Stimulated activated naive CD8-positive, alpha-beta T cell treated with anti-CD3 and anti-CD28 coated beads, Interleukin-15, Interleukin-2, amounts not matched to agents 100 U/mL and 50 U/mL, for 24 hours (primary cell): ENCODE data around the gene KLF15.

Experiments
- ATAC-seq: fragments of 150-1000 bp; cut with Tn5 transposase; one replicate; pipeline ENCODE4 v1.10.0; 2021
- DNase-seq: peaks from one replicate; pipeline ENCODE4 v3.0.0; 2021

Gene KLF15

DNA sequence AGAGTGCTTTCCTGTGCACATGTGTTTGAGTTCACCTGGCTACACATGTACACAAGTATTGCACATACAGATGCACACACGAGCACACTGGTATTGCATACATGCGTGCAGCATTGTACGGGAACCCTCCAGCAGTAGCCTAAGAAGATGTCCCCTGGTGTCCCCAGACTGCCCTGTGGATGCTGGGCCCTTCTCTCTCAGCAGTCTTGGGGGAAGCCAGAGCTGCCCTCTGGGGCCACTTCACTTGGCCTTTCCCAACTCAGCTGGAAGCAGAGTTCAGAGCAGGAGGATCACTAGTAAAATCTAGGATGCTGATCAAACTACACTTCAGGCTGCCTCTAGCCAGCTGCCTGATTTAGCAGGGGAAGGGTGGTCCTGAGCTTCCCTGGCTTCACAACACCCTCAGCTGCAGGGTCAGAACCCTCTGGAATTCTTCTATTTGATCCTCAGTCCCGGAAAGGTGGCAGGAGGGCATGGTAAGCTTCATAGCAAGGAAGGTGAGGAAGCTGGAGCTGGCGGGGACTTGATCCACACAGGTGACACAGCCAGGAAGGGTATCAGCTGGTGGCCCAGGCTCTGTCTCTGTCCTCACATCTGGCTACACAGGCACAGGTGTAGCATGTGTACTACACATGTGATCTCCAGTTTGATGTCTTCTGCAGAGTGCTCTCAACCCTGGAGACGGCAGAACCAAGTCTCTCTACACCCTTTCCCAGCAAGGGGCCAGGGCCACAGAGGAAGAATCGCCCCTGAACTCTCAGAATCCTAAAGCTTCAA is 36.5 kb downstream of the KLF15 start:
- DNase-seq: no peak
- no peak for ATAC-seq

DNA sequence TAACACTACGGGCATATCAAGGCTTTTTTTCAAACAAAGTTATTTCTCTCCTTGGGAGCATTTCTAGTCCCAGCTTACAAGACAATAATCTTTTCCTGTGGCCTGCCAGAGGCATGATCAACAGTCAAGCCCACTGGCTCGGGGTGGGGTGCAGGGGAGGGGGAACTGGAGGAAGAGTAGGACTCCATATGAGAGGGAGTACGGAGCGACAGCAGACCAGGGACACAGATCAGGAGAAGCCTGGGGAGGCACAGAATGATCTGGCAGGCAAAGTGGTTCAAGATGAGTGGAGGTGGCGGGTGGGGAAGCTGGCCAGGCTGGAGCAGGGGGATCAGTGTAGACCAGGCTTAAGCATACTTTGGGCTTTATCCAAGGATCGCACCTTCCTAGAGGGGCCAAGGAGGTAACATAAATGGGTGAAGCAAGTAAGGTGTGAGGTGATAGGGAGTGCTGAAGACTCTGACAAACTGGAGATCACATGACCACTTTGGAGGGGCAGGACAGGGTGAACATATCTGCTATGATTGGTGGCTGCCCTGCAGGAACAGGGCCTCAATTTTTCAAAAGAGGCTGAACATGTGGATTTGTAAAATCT is 37.4 kb downstream of the KLF15 start:
- ATAC-seq: no peak

DNA sequence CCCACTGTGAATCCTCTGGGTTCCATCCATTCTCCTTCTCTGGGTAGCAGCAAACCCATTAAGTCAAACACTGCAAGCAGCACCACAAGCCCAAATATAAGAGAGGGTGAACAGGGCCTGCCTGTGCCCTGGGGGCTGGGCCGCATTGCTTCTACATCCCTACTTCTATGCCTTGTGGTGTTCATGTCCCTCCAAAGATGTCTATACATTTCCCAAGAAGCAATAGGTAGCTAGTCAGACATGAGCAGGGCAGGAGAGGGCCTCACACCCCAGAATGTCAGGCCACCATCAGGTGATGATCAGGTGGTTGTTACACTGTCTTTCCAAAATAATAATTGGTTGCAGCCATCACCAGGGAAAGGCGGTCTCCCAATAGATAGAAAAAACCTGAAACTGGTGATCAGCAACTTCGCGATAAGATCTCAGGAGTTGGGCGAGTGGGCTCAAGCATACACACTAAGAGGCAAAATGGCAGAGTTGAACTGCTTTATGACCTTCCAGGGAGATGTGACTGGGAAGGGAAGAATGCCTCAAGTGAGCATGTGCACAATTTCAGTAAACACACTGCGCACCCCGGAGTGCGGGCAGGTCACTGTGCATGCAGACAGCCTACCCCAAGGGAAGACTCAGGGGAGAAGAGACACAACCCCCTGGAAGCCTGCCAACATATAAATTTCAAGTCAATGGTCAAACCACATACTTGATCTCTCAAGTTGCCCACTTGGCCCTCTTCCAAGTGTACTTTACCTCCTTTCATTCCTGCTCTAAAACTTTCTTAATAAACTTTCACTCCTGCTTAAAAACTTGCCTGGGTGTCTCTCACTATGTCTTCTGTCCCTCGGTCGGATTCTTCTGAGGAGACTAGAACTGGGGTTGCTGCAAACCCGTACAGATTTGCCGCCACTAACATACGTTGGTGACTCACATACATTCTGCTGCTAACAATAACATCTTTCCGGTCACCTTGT is 39.9 kb downstream of the KLF15 start:
- ATAC-seq (no peak), DNase-seq (no peak)

More for the DNA sequence above, 37.4 kb downstream of the KLF15 start:
- DNase-seq: no peak

- DNase-seq (no peak), ATAC-seq (no peak)
Measured at GRCh38 chr3:126316501-126316939, 40.7 kb downstream of the KLF15 start.

DNA sequence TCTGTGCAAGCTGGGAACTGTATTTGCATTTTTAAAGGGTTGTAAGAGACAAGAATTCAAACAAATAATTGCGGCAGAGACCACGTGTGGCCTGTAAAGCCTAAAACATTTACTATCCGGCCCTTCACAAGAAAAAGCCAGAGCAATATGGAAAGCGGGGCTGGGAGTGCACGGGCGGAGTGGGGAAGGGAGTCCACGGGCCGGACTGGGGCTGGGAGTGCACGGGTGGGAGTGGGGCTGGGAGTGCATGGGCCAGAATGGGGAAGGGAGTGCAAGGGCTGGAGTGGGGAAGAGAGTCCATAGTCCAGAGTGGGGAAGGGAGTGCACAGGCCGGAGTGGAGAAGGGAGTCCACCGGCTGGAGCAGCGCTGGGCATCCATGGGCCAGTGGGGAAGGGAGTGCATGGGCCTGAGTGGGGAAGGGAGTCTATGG is 41.2 kb downstream of the KLF15 start:
- DNase-seq (no peak), ATAC-seq (peak; percentile 7)

GRCh38 chr3:126314790-126315658 is 42.2 kb downstream of the KLF15 start:
- DNase-seq (no peak), ATAC-seq (no peak)

- ATAC-seq: no peak
Measured at GRCh38 chr3:126314305-126314789, 42.9 kb downstream of the KLF15 start.

DNA sequence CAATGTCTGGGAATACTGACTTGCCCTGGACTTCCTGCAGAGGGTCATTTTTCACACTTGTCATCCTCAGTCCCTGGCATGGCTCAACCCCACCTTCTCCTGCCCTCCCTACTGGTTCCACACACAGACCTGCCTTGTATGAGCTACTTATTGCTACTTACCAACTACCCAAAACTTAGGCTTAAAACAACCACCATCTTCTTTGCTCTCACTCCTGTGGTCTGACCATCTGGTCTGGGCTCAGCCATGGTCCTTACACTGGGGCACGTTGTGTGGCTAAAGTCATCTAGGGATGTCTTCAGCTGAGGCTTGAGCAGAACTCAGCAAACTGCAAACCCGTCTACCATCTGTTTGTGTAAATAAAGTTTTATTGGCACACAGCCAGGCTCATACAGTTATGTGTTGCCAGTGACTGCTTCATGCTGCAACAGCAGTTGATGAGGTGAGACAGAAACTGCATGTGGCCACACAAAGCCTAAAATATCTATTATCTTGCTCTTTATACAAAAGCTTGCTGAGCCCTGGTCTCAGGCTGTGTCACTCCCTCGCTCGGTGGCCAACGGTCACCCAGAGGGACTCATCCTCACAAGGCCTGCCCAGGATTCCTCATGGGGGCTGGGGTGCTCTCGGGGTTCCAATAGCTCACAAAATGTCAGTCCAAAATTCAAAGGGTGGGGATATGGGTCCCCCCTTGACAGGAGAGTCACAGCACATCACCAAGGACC is 43.5 kb downstream of the KLF15 start:
- ATAC-seq: no peak
- no peak for DNase-seq

More at GRCh38 chr3:126314305-126314789, 42.9 kb downstream of the KLF15 start:
- DNase-seq: no peak

DNA sequence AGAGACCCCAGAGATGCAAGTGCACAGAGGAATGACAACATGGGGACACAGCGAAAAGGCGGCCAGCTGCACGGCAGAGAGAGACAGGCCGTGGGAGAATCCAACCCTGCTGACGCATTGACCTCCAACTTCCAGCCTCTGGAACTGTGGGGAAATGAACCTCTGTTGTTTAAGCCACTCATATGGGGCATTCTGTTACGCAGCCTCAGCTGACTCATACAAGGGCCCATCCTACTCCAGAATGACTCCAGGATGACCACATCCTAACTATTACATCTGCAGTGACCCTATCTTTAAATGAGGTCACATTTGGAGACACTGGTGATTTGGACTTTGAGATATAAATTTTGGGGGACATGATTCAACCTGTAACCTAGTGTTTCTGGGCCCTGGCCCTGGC is 44.0 kb downstream of the KLF15 start:
- ATAC-seq: no peak
- no peak for DNase-seq

- no peak for DNase-seq
- no peak for ATAC-seq
Measured at GRCh38 chr3:126312341-126312740, 44.9 kb downstream of the KLF15 start.

GRCh38 chr3:126311338-126311978 is 45.8 kb downstream of the KLF15 start:
- DNase-seq: no peak
- no peak for ATAC-seq

DNA sequence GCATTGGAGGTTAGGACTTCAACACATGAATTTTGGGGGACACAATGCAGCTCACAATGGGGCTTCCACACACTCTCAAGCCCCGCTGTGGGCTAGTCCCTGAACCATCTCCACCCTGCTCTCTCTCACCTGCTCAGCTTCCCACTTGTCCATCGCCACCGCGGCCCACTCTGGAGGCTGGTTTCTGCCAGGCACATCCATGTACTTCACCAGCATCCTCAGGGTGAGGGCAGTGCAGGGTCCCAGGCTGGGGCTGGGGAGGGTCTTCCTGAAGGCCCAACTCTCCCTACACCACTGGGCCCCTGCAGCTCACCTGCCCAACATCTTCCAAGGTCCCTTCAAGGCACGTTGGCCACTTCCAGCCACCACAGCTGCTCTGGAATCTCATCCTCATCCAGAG is 46.4 kb downstream of the KLF15 start:
- ATAC-seq (no peak), DNase-seq (no peak)

DNA sequence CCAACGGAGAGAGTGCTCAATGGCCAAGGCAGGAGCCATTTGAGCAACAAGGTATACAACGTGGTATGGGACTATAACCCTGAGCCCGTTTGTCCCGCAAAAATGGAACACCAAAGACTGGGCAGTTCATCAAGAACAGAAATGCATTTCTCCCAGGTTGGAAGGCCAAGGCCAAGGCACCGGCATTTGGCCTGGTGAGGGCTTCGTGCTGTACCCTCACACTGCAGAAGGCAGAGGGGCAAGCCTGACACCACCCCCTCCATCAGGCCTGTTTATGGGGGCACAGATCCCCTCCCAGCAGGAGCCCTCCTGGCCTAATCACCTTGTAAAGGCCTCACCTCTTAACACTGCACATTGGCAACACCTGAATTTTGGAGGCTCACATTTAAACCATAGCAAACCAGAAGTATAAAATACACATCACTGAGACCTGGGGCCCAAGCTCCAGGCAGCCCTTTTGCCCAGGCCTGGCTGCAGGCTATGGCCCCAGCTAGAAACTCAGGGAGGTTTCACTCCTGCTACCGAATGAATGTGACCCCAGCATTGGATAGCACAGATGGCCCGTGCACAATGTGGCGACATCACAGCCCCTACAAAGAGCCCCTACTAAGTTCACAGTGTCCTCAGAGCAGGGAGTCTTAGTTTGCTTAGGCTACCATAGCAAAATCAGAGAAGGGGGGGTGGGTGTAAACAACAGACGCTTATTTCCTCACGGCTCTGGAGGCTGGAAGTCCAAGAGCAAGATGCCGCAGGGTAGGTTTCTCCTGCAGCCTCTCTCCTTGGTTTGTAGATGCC is 47.1 kb downstream of the KLF15 start:
- ATAC-seq (no peak), DNase-seq (no peak)

DNA sequence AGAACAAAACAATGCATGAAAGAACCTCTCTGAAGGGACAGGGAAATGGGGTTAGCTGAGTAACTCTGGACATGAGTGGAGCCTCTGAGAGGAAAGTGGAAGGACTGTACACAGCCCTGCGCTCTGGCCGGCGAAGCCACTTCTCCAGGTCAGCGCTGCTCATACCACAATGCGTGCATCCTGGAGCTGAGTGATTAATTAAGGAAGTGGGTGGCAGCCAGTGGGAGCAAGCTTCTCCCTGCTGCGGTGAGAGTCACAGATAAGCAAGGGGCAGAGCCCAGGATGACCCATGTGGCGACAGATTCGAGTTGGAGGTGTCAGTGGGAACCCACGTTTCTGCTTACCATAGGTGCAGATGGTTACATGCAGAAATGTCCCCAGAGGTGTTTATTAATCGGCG is 48.0 kb downstream of the KLF15 start:
- no peak for DNase-seq
- ATAC-seq: no peak

- no peak for ATAC-seq
- no peak for DNase-seq
Measured at GRCh38 chr3:126308394-126309125, 48.6 kb downstream of the KLF15 start.

DNA sequence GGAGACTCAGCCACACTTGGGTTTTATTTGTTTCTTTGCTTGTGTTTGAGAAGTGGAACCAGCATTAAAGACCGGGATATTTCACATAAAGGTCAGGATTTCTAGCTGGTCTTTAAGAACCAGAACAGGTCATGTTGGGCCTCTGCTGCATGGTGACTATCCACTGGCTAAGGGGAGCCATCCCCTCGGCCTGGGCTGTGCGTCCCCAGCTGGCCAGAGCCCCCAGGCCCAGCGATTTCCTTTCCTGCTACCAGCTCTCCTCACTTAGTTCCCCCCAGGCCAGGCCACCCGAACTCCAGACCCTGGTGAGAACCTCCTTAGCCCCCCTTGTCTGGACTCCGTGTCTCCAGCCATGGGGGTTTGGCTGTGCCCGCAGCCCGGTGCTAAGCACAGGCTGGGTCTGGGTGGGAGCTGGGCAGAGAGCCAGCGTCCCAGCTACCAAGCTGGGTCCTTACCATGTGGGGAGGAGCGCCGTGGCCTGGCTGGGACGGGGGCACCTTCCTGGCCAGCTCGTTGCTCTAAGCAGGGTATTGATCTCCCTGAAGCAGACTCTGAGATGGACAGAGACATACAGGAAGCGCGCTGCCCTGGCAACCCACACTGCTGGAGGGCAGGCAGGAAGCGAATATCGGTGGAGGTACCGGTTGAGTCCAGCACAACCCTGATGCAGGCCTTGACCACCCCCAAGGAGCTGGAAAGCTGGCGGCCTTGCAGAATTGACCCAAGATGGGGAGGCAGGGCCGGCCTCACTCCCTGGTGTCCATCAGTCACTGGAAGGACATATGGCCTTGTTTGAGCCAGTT is 49.4 kb downstream of the KLF15 start:
- no peak for ATAC-seq

DNA sequence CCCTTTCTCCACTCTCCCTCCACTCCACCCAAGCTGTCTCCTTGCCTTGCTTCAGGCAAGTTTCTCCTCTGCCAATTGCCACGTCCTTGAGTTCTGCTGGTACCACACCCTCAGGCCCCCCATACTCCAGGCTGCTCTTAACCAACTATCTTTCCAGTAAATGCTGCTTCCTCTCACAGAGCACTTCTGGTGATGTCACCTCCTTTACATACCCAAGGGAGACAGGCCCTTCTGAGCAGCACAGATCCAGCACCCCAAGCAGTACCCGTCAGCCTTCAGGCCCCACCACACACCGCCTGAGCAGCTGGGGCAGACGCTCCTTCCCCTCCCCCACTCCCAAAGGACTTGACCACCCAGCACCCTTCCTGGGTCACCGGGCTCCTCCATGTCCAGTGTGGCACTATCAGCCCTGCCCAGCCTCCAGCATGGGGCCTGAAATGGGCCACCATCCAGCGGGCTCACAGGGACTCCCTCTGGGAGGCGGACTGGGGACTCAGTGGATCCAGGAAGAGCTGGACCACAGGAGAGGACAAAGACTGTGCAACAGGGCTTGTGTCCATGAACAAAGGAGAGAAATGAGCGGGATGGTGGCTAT is 50.2 kb downstream of the KLF15 start:
- DNase-seq (no peak), ATAC-seq (no peak)

More for the DNA sequence above, 49.4 kb downstream of the KLF15 start:
- DNase-seq: no peak
